GM18505 (cell line): ENCODE results near the gene SLC12A2.

ENCODE experiments used
- ATAC-seq: cut with Tn5 transposase; IDR thresholded peaks from one replicate; pipeline ENCODE4 v1.9.1; 2021; ENCODE audit not compliant: unreplicated experiment
- POLR2A ChIP-seq: IDR thresholded peaks from 4 replicates; pipeline ENCODE4 v1.6.1; 2011; ENCODE audit warnings: borderline replicate concordance; ENCODE audit not compliant: insufficient read depth, insufficient read length; ENCODE audit errors: extremely low read depth

SLC12A2 gene

GRCh38 chr5:128236334-128236733 lies 152.8 kb downstream of the SLC12A2 start:
- no peak for ATAC-seq
- TF ChIP-seq POLR2A: no peak

- no peak for ATAC-seq
- no peak for TF ChIP-seq POLR2A
Observed at GRCh38 chr5:128237000-128237399, 153.4 kb downstream of the SLC12A2 start.

GRCh38 chr5:128237546-128237945 lies 154.0 kb downstream of the SLC12A2 start:
- ATAC-seq: no peak

More at GRCh38 chr5:128237546-128237945, 154.0 kb downstream of the SLC12A2 start:
- no peak for TF ChIP-seq POLR2A
